ENCODE measurements around the gene ODR4. TPM values are rescaled to one million over a fixed set of nuclear protein-coding genes. Genes with fewer than 3 reads are reported as not detected.

Gene ODR4
- total RNA-seq, 4 donors from 2014 or later, result 11.3 to 16.8 (median 11.9) TPM

DNA sequence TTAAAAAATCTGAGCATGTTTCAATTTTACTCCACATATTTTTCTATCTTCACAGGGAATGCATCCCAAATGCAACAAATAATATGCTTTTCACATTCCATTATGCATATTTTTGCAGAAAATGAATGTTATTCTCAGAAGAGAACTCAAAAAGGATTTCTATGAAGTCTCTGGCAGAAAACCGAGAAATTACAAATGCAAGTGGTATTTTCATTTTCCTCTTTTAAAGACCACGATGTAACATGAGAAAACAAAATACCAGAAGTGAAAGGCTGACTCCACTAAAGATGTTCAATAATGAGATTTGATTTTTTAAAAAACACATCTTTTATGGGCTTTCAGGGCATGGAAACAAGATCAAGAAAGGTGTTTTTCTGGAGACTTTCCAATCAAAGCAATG, 90.3 kb downstream of the ODR4 start:
- in situ Hi-C loops (cut with MboI; ENCODE audit: low sequenced_read_pairs in 4 of 4), result no loop called here
- intact Hi-C loops (cut with DNase I; ENCODE audit: low total_unique reads), result no loop called here
- H3K27me3 ChIP-seq, result no peaks in the 10 kb centered on the region
- ATAC-seq, result no peak
- DNase-seq, result no peak
- H3K4me1 ChIP-seq, result no peaks in the 10 kb centered on the region
- H3K9me3 ChIP-seq, result no peaks in the 10 kb centered on the region
- no peak overlapping the region for H3K4me3 ChIP-seq
- no peak overlapping the region for H3K27ac ChIP-seq
- no peak for TF ChIP-seq POLR2A (IDR thresholded peaks at IDR 0.05)
- TF ChIP-seq, protein P1, sequence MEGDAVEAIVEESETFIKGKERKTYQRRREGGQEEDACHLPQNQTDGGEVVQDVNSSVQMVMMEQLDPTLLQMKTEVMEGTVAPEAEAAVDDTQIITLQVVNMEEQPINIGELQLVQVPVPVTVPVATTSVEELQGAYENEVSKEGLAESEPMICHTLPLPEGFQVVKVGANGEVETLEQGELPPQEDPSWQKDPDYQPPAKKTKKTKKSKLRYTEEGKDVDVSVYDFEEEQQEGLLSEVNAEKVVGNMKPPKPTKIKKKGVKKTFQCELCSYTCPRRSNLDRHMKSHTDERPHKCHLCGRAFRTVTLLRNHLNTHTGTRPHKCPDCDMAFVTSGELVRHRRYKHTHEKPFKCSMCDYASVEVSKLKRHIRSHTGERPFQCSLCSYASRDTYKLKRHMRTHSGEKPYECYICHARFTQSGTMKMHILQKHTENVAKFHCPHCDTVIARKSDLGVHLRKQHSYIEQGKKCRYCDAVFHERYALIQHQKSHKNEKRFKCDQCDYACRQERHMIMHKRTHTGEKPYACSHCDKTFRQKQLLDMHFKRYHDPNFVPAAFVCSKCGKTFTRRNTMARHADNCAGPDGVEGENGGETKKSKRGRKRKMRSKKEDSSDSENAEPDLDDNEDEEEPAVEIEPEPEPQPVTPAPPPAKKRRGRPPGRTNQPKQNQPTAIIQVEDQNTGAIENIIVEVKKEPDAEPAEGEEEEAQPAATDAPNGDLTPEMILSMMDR (IDR thresholded peaks at IDR 0.05 in 4 of 5, conservative IDR thresholded peaks at IDR 0.05 in 1 of 5), result no peak
- H3K36me3 ChIP-seq, result no peaks in the 10 kb centered on the region

Other genes with a start within 250 kb of the ODR4 start
- 10 to 100 TPM in 2 of 4 donors, 1 to 10 TPM in 2; 1.7 to 28.9 (median 12.4) TPM for gene PRG4, start 79.6 kb upstream of the ODR4 start, total RNA-seq
- gene TPR, start 585 bp upstream of the ODR4 start, total RNA-seq, result 10 to 100 TPM; 56.6 to 84.7 (median 62.9) TPM
- not detected for gene PDC, start 85.3 kb downstream of the ODR4 start, total RNA-seq

Data from gastrocnemius medialis (tissue), 4 donors.